HUDEP-2 (cell line): ENCODE measurements around the gene PTPRF.

Experiments
- DNase-seq, 76 experiments: peaks; one replicate each; lab custom pipeline; 2025; ENCODE audit not compliant: unreplicated experiment in 76 of 76; lab: John Stamatoyannopoulos, UW

Gene PTPRF

DNA sequence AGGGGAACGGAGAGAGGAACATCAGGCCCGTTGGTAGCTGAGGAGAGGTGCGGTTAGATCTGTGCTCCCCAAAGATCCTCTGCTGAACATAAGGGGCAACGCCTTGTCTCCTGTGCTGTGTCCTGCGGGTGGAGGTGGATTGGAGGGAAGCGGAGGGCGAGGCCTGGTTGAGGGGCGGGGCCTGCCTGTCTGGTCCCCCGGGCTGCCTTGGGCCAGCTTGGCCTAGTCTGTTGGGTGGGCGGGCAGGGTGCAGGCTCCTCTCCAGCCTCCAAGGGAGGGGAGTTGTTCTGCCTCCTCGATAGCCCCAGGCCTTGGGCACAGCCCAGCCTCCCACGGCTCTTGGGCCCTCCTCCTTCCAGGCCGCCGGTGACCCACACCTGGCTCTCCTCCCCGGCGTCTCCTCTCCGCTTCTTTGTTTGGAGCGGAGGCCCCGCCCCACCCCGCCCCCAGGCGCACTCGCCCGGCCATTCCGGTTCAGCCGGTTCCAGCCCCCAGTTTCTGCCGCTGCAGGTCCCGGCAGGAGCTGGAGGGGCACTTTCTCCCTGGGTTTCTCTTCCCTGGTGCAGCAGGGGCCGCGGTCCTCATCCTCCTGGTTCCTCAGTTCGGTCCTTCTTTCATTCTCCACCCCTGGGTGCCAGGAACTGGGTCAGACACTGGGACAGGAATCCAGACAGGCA lies 19.4 kb downstream of the PTPRF start:
- peak in 5 of 76 experiments; percentile 7 to 11 (median 9) for DNase-seq

- no peak for DNase-seq
Measured at GRCh38 chr1:43550598-43551246, 20.0 kb downstream of the PTPRF start.

DNA sequence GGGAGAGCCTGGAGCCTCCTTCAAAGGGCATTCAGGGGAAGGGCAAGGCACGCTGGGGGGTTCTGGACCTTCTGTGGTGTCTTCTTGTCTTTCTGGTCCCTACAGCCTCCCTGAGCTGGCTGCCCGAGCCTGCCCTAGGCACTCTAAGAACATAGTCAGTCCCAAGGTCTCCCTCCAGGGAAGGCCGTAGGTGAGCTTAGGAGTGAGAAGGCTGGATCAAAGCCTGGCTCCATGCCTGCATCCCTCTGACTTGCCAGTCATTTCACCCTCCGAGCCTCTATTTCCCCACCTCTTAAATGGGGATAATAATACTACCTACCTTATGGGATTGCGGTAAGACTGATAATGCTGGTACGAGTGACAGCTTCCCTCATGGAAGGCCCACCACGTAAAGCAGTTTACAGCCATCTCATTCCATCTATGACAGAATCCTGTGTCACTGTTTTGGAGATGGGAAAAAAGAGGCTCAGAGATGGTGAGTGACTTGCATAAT lies 20.8 kb downstream of the PTPRF start:
- DNase-seq = no peak

- no peak for DNase-seq
Measured at GRCh38 chr1:43552059-43552742, 21.5 kb downstream of the PTPRF start.

- no peak for DNase-seq
Measured at GRCh38 chr1:43552813-43553212, 22.1 kb downstream of the PTPRF start.

- peak in 31 of 76 experiments; percentile 9 to 56 (median 20) for DNase-seq
Measured at GRCh38 chr1:43554444-43554992, 23.8 kb downstream of the PTPRF start.

- DNase-seq = no peak
Measured at GRCh38 chr1:43556782-43557181, 26.1 kb downstream of the PTPRF start.

GRCh38 chr1:43557744-43558245 lies 27.1 kb downstream of the PTPRF start:
- DNase-seq = no peak

GRCh38 chr1:43558346-43558841 lies 27.7 kb downstream of the PTPRF start:
- no peak for DNase-seq

DNA sequence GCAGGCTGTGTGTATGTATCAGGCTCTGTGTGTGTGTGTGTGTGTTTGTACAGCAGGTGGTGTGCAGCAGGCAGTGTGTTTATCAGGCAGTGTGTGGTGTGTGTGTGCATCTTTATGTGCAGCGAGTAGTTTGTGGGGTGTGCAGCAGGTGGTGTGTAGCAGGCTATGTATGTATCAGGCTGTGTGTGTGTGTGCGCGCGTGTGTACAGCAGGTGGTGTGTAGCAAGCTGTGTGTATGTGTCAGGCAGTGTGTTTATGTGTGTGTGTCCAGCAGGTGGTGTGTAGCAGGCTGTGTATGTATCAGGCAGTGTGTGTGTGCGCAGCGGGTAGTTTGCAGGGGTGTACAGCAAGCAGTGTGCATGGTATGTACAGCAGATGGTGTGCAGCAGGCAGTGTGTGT lies 29.0 kb downstream of the PTPRF start:
- DNase-seq = no peak

- no peak for DNase-seq
Measured at GRCh38 chr1:43560286-43560685, 29.6 kb downstream of the PTPRF start.

DNA sequence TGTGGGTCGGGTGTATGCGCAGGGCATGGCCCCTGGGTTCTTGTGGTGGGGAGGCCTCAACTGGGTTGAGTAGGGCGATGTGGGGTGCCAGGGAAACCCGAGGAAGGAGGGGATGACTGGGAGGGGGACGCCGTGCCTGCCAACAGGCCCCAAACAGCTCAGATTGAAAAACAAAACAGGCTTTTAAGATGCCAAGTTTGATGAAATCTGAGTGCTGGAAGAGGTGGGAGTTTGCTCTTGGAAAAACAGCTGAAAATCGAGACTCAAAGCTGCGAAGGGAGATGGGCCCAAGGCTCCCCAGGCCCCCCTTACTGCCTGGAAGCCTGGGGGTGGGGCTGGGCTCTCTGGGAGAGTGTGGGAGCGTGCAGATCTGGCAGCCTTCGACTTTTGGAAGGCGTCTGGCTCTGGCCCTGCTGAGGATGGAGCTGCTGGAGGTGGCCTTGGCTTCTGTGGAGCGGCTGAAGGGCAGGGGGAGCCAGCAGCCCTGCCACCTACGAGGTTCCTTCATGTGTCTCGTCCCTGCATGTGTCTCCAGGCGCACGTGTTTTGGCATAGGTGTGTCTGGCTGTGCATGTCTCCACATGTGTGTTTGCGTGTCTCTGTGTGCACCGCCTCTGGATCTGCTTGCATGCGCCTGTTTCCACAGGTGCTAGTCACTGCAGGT lies 33.3 kb downstream of the PTPRF start:
- no peak for DNase-seq

DNA sequence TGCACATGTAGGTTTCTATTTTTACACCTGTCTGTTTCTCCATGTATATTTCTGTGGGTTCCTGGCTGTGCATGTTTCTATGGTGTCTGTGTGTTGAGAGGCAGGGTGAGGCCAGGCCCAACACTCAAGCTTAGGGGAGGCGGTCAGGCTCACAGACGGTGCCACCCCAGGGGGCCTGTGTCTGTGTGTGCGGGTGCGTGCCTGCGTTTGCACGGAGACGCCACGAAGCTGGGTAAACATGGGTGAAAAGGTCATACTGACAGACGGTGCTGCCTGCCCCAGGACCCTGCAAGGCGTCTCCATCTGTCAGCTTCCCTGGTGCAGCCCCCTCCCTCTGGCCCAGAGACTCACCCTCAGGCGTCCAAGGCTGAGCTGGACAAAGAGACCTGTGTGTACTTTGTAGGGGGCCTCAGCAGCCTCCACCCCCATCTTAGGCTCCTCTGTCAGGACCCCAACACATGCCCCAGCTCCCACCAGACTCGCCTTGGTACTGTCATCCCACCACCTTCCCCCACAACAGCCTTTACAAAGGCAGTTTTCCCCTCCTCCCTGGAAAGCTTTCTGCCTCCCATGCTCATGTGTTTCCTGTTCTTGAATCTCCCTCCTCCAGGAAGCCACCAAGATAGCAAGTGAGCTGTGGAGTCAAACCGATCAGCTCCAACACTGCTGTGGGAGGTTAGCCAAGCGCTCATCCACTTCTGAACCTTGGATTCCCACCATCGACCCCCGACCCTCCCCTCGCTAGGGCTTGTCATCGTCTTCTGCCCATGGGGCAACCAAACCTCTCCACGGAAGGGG lies 34.1 kb downstream of the PTPRF start:
- DNase-seq = no peak

DNA sequence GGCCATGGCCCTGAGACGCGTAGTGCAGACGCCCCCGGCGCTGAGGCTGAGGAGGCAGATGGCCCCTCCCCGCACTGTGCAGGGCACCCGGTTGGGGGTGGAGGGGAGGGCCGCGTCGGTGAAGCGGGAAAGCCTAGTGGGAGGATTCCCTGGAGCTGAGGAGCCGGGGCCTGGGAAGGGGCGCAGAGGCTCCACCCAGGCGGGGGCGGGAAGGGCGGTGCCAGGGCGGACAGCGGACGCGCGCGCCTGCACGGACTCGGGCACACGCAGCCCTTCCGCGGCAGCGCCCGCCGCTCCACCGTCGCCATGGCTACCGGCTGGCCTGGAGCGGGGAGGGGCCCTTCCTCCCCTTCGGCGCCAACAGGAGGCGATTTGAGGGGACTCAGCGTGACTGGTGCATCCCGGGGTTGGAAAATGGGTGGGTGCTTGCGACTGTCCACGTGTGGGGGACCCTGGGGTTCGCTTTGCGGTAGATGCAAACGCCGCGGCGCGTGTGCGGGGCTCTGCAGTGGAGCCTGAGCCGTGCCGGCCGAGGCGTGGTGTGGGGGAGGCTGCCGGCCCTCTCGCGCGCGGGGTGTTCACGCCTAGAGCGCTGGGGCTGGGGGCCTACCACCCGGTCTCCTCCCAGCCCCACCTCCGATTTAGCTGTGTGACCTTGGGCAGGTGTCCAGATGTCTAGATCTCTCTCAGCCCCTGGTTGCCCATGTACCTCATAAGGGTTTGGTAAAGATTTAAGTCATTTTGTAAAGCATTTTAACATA lies 35.1 kb downstream of the PTPRF start:
- DNase-seq = peak in 15 of 76 experiments; percentile 7 to 52 (median 12)

DNA sequence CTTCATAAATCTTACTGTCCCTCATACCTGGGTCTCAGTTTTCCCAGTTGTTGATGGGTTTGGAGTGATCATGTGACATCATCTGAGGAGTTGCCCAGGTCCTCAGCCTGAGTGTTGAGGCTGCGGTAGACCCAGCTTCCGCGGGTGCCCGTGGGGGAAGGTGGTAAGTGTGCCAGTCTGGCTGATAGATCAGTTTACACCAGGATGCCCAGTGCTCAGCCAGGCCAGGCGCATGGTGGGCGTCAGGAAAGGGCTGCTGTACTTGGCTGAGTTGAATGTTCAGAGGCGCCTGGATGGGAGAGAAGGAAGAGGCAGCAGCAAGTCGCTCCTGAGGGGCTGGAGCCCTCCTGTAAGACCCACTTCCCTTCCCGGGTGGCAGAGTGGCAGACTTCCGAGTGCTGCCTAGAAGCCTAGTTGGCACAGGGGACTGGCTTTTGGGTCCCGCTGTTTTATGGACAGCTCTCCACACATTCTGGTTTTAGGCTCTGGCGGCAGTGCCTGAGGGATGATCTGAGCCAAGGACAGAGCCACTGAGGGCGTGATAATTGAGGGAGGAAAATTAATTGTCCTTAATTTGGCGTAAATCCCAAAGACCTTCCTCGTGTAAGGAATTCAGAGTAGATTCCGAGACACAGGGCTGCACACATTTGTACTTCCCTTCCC lies 35.8 kb downstream of the PTPRF start:
- DNase-seq = no peak

DNA sequence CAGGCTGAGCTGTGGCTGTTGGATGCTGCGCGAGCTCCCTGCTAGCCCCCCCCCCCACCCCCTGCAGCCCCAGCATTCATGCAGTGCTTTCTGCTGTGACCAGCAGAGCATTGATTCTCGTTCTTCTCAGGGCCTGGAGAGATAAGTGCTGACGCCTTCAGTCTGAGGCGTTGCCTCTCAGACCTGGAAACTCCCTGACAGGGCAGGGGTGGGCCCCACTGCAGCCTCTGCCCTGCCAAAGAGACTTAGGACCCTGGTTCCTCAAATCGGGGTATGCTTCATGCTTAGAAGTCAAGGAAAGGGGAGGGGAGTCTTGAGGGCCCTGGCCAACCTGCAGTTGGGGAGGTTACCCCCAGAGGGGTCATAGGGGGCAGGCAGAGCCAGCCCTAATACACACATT lies 38.5 kb downstream of the PTPRF start:
- DNase-seq = peak in 7 of 76 experiments; percentile 2 to 44 (median 16)

DNA sequence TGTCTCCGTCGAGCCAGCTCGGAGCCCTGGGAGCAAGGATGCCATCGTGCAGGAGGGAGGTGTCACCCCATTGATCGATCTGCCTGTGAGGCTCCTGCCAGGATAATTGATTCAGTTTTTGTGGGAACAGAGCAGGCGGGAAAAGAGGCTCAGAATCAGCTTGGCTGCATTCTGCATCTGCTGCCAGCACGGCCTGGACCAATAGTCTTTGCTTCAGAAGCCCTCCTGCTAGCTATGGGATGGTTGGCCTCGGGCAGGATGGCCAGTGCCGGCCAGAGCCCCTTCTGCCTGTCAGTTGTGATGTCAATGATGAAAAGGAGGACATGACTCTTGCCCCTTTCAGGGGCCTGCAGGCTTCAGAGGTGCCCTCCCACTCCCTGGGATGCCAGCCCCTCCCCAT lies 39.6 kb downstream of the PTPRF start:
- DNase-seq = no peak

DNA sequence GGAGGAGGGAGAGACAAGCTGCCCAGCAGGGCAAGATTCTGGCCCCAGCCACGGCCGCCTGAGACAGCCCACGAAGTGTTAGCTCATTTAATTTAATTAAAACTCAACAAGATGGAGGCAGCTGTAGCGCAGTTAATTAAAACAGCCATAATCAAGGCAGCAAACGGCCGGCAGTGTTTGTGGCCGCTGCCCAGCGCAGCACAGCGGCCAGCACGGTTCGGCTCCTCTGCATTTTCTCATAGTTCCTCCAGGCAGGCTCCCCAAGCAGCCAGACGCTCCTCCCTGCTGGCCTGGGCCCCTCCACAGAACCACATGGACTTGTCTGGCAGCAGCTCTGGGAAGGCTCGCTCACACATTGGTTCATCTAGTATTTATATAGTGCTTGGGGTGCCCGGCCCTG lies 40.0 kb downstream of the PTPRF start:
- no peak for DNase-seq
